ENCODE data around the gene LRRC27. TPM values are rescaled to one million over a fixed set of nuclear protein-coding genes. Genes with fewer than 3 reads are reported as not detected.

The LRRC27 gene
- polyA plus RNA-seq, 2 of the 4 experiments (the other 2 are of a cell fraction) = 6.5 to 6.9 TPM

DNA sequence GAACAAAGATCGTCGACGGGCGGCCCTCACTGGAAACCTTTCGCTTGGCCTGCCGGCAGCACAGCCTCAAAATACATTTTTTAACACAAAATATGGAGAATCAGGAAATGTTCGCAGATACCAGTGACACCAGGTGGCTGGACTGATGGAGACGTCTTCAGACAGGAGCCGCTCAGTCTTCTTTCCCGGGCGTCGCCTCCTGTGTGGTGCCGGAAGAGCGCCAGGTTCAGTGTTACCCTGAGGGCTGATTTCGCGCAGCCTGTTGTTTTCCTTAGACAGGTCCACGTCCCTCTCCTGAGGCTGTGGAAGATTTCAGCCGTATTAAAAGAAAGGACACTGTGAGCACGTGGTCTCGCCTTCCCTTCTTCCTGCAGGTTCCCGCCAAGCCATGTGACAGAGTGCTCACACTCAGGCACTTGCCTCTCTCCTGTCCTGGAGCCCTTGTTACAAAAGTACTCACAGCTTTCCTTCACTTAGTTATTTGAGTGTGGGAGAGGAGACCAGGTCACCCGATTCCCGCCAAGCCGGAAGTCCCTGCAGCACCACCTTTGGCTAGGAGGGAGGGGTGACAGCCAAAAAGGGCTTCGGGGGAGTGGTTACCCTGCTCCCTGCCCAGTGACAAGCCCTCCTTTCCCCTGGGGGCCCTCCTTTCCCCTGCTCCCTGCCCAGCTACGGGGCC lies 43.3 kb downstream of the LRRC27 start:
- Histone ChIP-seq H3K4me1 (no peaks in the 10 kb centered on the region), H3K4me2 (no peak overlapping the region), H3K9me3 (no peaks in the 10 kb centered on the region), H3K4me3 (no peak overlapping the region), H3K27ac (no peak overlapping the region)
- 87% methylated on average over 26 of the region's 26 CpGs for WGBS (ENCODE audit: missing lambda C conversion rate)
- no peak for FAIRE-seq
- ATAC-seq = no peak
- POLR2A ChIA-PET = no interaction called here
- CTCF ChIA-PET = interaction anchor here (0.9 kb wide), 1 partner anchor 229 kb away, joined by 3 read pairs; no protein-coding TSS in a partner anchor
- TF ChIP-seq, protein P1, sequence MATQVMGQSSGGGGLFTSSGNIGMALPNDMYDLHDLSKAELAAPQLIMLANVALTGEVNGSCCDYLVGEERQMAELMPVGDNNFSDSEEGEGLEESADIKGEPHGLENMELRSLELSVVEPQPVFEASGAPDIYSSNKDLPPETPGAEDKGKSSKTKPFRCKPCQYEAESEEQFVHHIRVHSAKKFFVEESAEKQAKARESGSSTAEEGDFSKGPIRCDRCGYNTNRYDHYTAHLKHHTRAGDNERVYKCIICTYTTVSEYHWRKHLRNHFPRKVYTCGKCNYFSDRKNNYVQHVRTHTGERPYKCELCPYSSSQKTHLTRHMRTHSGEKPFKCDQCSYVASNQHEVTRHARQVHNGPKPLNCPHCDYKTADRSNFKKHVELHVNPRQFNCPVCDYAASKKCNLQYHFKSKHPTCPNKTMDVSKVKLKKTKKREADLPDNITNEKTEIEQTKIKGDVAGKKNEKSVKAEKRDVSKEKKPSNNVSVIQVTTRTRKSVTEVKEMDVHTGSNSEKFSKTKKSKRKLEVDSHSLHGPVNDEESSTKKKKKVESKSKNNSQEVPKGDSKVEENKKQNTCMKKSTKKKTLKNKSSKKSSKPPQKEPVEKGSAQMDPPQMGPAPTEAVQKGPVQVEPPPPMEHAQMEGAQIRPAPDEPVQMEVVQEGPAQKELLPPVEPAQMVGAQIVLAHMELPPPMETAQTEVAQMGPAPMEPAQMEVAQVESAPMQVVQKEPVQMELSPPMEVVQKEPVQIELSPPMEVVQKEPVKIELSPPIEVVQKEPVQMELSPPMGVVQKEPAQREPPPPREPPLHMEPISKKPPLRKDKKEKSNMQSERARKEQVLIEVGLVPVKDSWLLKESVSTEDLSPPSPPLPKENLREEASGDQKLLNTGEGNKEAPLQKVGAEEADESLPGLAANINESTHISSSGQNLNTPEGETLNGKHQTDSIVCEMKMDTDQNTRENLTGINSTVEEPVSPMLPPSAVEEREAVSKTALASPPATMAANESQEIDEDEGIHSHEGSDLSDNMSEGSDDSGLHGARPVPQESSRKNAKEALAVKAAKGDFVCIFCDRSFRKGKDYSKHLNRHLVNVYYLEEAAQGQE (IDR thresholded peaks at IDR 0.05) = no peak
- TF ChIP-seq FOSL2 (IDR thresholded peaks at IDR 0.05) (no peak), FOSL2 (CRISPR knock-in tag; IDR thresholded peaks at IDR 0.05) (no peak), MAFK (IDR thresholded peaks at IDR 0.05; ENCODE audit: partially characterized antibody) (no peak), SMC3 (IDR thresholded peaks at IDR 0.05) (no peak), CBX8 (IDR thresholded peaks at IDR 0.05) (no peak), NFE2L2 (conservative IDR thresholded peaks at IDR 0.05; ENCODE audit: low read length) (no peak), HEYL (CRISPR knock-in tag; IDR thresholded peaks at IDR 0.05) (no peak), EHMT2 (IDR thresholded peaks at IDR 0.05; ENCODE audit: low read depth) (no peak), CEBPB (IDR thresholded peaks at IDR 0.05) (no peak), MYC (IDR thresholded peaks at IDR 0.05; ENCODE audit: borderline replicate concordance, low read length) (no peak), FOXS1 (CRISPR knock-in tag; IDR thresholded peaks at IDR 0.05) (no peak), MAZ (IDR thresholded peaks at IDR 0.05; ENCODE audit: borderline replicate concordance, low read depth, low read length) (no peak), PHF8 (IDR thresholded peaks at IDR 0.05; ENCODE audit: borderline replicate concordance, low read depth) (no peak), JUNB (IDR thresholded peaks at IDR 0.05) (no peak), RNF2 (IDR thresholded peaks at IDR 0.05; ENCODE audit: borderline replicate concordance, low read depth) (no peak)
- TF ChIP-seq, protein P2, sequence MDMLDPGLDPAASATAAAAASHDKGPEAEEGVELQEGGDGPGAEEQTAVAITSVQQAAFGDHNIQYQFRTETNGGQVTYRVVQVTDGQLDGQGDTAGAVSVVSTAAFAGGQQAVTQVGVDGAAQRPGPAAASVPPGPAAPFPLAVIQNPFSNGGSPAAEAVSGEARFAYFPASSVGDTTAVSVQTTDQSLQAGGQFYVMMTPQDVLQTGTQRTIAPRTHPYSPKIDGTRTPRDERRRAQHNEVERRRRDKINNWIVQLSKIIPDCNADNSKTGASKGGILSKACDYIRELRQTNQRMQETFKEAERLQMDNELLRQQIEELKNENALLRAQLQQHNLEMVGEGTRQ (IDR thresholded peaks at IDR 0.05) = no peak
- DNase-seq (ENCODE audit: low read depth in 1 of 2, low spot score in 1 of 2) = no peak

DNA sequence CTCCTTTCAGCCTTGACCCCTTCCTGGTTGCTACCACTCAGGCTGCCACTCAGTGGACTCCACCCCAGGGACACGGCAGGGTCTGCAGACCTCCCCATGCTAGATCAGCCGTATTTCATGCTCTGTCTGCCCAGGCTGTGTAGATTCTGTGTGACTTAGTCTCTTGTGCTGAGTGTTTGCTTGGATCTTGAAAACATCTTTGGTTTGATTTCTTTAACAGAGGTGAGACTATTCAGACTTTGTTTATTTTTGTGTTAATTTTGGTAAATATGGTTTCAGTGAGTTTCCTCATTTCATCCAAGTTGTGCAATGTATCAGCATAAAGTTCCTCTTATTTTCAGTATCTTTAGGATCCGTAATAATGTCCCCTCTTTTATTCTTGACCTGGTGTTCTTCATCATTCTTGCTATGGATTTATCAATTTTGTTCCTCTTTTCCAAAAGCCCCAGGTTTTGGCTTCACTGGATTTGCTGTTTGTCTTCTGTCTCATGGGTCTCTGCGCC lies 43.9 kb downstream of the LRRC27 start:
- ATAC-seq = no peak; a peak in 1 of 6 replicates
- H3K4me2 ChIP-seq = no peak overlapping the region
- CTCF ChIA-PET = interaction anchor here (1.1 to 1.6 kb wide), 2 partner anchors 8 to 22 kb away, joined by 3 read pairs; no protein-coding TSS in a partner anchor

More for the DNA sequence above, 43.9 kb downstream of the LRRC27 start:
- POLR2A ChIA-PET = no interaction called here
- DNase-seq (ENCODE audit: low read depth in 1 of 2, low spot score in 1 of 2) = no peak
- no peaks in the 10 kb centered on the region for H3K9me3 ChIP-seq
- no peak overlapping the region for H3K27ac ChIP-seq
- TF ChIP-seq FOSL2 (IDR thresholded peaks at IDR 0.05) (no peak), FOSL2 (CRISPR knock-in tag; IDR thresholded peaks at IDR 0.05) (no peak), CHD4 (IDR thresholded peaks at IDR 0.05; ENCODE audit: borderline replicate concordance) (no peak), JUNB (IDR thresholded peaks at IDR 0.05) (no peak), ZC3H11A (IDR thresholded peaks at IDR 0.05) (no peak), ESRRA (IDR thresholded peaks at IDR 0.05; ENCODE audit: borderline replicate concordance, low read length) (no peak), EHF (CRISPR knock-in tag; IDR thresholded peaks at IDR 0.05) (no peak), JUN (IDR thresholded peaks at IDR 0.05) (no peak), ZNF302 (CRISPR knock-in tag; IDR thresholded peaks at IDR 0.05) (no peak)
- TF ChIP-seq, protein P3, sequence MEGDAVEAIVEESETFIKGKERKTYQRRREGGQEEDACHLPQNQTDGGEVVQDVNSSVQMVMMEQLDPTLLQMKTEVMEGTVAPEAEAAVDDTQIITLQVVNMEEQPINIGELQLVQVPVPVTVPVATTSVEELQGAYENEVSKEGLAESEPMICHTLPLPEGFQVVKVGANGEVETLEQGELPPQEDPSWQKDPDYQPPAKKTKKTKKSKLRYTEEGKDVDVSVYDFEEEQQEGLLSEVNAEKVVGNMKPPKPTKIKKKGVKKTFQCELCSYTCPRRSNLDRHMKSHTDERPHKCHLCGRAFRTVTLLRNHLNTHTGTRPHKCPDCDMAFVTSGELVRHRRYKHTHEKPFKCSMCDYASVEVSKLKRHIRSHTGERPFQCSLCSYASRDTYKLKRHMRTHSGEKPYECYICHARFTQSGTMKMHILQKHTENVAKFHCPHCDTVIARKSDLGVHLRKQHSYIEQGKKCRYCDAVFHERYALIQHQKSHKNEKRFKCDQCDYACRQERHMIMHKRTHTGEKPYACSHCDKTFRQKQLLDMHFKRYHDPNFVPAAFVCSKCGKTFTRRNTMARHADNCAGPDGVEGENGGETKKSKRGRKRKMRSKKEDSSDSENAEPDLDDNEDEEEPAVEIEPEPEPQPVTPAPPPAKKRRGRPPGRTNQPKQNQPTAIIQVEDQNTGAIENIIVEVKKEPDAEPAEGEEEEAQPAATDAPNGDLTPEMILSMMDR (IDR thresholded peaks at IDR 0.05) = no peak
- FAIRE-seq = no peak
- no peaks in the 10 kb centered on the region for H3K4me1 ChIP-seq
- WGBS (ENCODE audit: missing lambda C conversion rate) = 81% methylated on average over 4 of the region's 4 CpGs
- H3K4me3 ChIP-seq = no peak overlapping the region
